Mesothelial cell of epicardium (in vitro differentiated cells): ENCODE results near the gene LBP. TPM values are rescaled to one million over a fixed set of nuclear protein-coding genes. Genes with fewer than 3 reads are reported as not detected.

Experiments used
- DNase-seq, 2 experiments: peaks; one replicate each; pipeline ENCODE4 v3.0.0; 2021; ENCODE audit warnings: low spot score in 2 of 2; ENCODE audit not compliant: unreplicated experiment in 2 of 2
- H3K27ac Mint-ChIP-seq: 2 replicates; pipeline ENCODE4 v1.8.0; 2021; ENCODE audit warnings: mixed read lengths
- H3K27me3 Mint-ChIP-seq: 2 replicates; pipeline ENCODE4 v1.8.0; 2021; ENCODE audit warnings: low read depth, mixed read lengths
- H3K36me3 Mint-ChIP-seq: 2 replicates; pipeline ENCODE4 v1.8.0; 2021; ENCODE audit warnings: mixed read lengths
- H3K4me1 Mint-ChIP-seq: 2 replicates; pipeline ENCODE4 v1.8.0; 2021; ENCODE audit warnings: mixed read lengths
- H3K4me3 Mint-ChIP-seq: 2 replicates; pipeline ENCODE4 v1.8.0; 2021; ENCODE audit warnings: mild to moderate bottlenecking, moderate library complexity, mixed read lengths
- H3K9me3 Mint-ChIP-seq: 2 replicates; pipeline ENCODE4 v1.8.0; 2021; ENCODE audit warnings: mixed read lengths
- CTCF ChIP-seq: fragments of 200-600 bp; sonication (generic); IDR thresholded peaks from one replicate; pipeline ENCODE4 v1.5.0; 2021; ENCODE audit warnings: antibody characterized with exemption; ENCODE audit not compliant: unreplicated experiment
- total RNA-seq: library from RNA; stranded (reverse); gene quantifications from 3 replicates; pipeline ENCODE4 v1.2.1, GENCODE V29; 2021

LBP gene
- total RNA-seq, 1 donor from 2014 or later: not detected

GRCh38 chr20:38301309-38301708, 45.0 kb upstream of the LBP start:
- no peak overlapping the region for H3K27ac Mint-ChIP-seq

GRCh38 chr20:38302786-38303185, 43.5 kb upstream of the LBP start:
- no peaks in the 10 kb centered on the region for H3K9me3 Mint-ChIP-seq

More at GRCh38 chr20:38301309-38301708, 45.0 kb upstream of the LBP start:
- H3K36me3 Mint-ChIP-seq: no peaks in the 10 kb centered on the region
- DNase-seq: no peak
- H3K9me3 Mint-ChIP-seq: no peaks in the 10 kb centered on the region
- no peak for TF ChIP-seq CTCF
- no peak overlapping the region for H3K4me3 Mint-ChIP-seq
- peaks cover 14% of the 10 kb centered on the region for H3K4me1 Mint-ChIP-seq
- no peaks in the 10 kb centered on the region for H3K27me3 Mint-ChIP-seq

GRCh38 chr20:38303908-38304379, 42.3 kb upstream of the LBP start, which contains the start of gene BPI:
TSS of gene BPI (plus strand) at chr20:38304156. CDS start at chr20:38304224, 68 bp downstream.
- H3K27me3 Mint-ChIP-seq: no peaks in the 10 kb centered on the region
- H3K4me3 Mint-ChIP-seq: no peak within 1 kb of the TSS
- H3K27ac Mint-ChIP-seq: no peak within 1 kb of the TSS
- H3K36me3 Mint-ChIP-seq: no peaks in the 10 kb centered on the region
- peaks cover 11% of the 10 kb centered on the region for H3K4me1 Mint-ChIP-seq
- no peaks in the 10 kb centered on the region for H3K9me3 Mint-ChIP-seq
- DNase-seq: no peak
- no peak for TF ChIP-seq CTCF

More at GRCh38 chr20:38302786-38303185, 43.5 kb upstream of the LBP start:
- no peak overlapping the region for H3K27ac Mint-ChIP-seq
- H3K36me3 Mint-ChIP-seq: no peaks in the 10 kb centered on the region
- no peak for TF ChIP-seq CTCF
- H3K27me3 Mint-ChIP-seq: no peaks in the 10 kb centered on the region
- H3K4me3 Mint-ChIP-seq: no peak overlapping the region
- DNase-seq: no peak
- peaks cover 14% of the 10 kb centered on the region for H3K4me1 Mint-ChIP-seq

GRCh38 chr20:38304845-38305447, 41.3 kb upstream of the LBP start:
- Mint-ChIP-seq H3K4me3 (no peak overlapping the region), H3K27me3 (no peaks in the 10 kb centered on the region), H3K4me1 (peaks cover 2% of the 10 kb centered on the region), H3K36me3 (no peaks in the 10 kb centered on the region), H3K9me3 (no peaks in the 10 kb centered on the region), H3K27ac (no peak overlapping the region)
- no peak for TF ChIP-seq CTCF
- no peak for DNase-seq

- no peak for DNase-seq
- H3K9me3 Mint-ChIP-seq: no peaks in the 10 kb centered on the region
- TF ChIP-seq CTCF: no peak
- peaks cover 4% of the 10 kb centered on the region for H3K27me3 Mint-ChIP-seq
- H3K4me1 Mint-ChIP-seq: no peaks in the 10 kb centered on the region
- H3K36me3 Mint-ChIP-seq: no peaks in the 10 kb centered on the region
- H3K27ac Mint-ChIP-seq: no peak overlapping the region
- no peak overlapping the region for H3K4me3 Mint-ChIP-seq
Observed at GRCh38 chr20:38305541-38305940, 40.7 kb upstream of the LBP start.
